HEK293 (cell line): ENCODE measurements around the gene CRY2.

Experiments
- CTCF ChIA-PET: fragments of 350-600 bp; formaldehyde crosslinking; extraction: SDS; loops from one replicate; lab custom pipeline; 2021; ENCODE audit warnings: antibody characterized with exemption; lab: Yijun Ruan, JAX
- POLR2A ChIA-PET: fragments of 300-600 bp; formaldehyde crosslinking; extraction: SDS; loops from one replicate; lab custom pipeline; 2020; ENCODE audit warnings: antibody characterized with exemption, inconsistent platforms; lab: Yijun Ruan, JAX
- H3K27ac ChIP-seq: fragments of 200-500 bp; sonication (Bioruptor generic); 2 replicates; pipeline ENCODE4 v1.5.1; 2014; ENCODE audit warnings: low read depth, low read length, control low read depth, inconsistent platforms; ENCODE audit errors: extremely low read depth
- H3K36me3 ChIP-seq, 2 experiments: fragments of 200-500 bp in 1 of 2; sonication (Bioruptor generic) in 1 of 2; 1 replicate in 1 of 2; 2 replicates in 1 of 2; pipeline ENCODE4 v1.5.1; 2014 to 2017; ENCODE audit warnings: inconsistent platforms in 2 of 2, low read length in 2 of 2; ENCODE audit not compliant: control insufficient read depth in 2 of 2, insufficient read depth in 1 of 2
- H3K4me1 ChIP-seq: fragments of 200-500 bp; sonication (Bioruptor generic); 2 replicates; pipeline ENCODE4 v1.5.1; 2014; ENCODE audit warnings: mild to moderate bottlenecking, low read length, inconsistent platforms; ENCODE audit not compliant: control insufficient read depth, insufficient read depth
- H3K4me3 ChIP-seq: 2 replicates; pipeline ENCODE4 v1.5.1; 2011; ENCODE audit warnings: low read depth, mild to moderate bottlenecking, control low read depth, low read length, moderate library complexity
- H3K9me3 ChIP-seq: fragments of 200-500 bp; sonication (Bioruptor generic); 2 replicates; pipeline ENCODE4 v1.5.1; 2014; ENCODE audit warnings: low read depth, low read length, inconsistent platforms; ENCODE audit not compliant: control insufficient read depth, insufficient read depth
- KLF17 ChIP-seq: fragments of 450-650 bp; formaldehyde crosslinking; IDR thresholded peaks from 2 replicates; pipeline ENCODE4 v1.5.1; 2016; ENCODE audit warnings: missing biosample characterization, missing genetic modification characterization
- OVOL3 ChIP-seq: fragments of 450-650 bp; formaldehyde crosslinking; IDR thresholded peaks from 2 replicates; pipeline ENCODE4 v1.5.1; 2016; ENCODE audit warnings: missing biosample characterization, missing genetic modification characterization
- REPIN1 ChIP-seq: fragments of 450-650 bp; formaldehyde crosslinking; IDR thresholded peaks from 2 replicates; pipeline ENCODE4 v1.5.1; 2017; ENCODE audit warnings: missing biosample characterization, missing genetic modification characterization, low read depth
- ZBTB7A ChIP-seq: fragments of 450-650 bp; formaldehyde crosslinking; IDR thresholded peaks from 2 replicates; pipeline ENCODE4 v1.5.1; 2016; ENCODE audit warnings: low read depth, missing biosample characterization, missing genetic modification characterization
- ZNF132 ChIP-seq: fragments of 450-650 bp; formaldehyde crosslinking; IDR thresholded peaks from 2 replicates; pipeline ENCODE4 v1.5.1; 2017; ENCODE audit warnings: missing biosample characterization, missing genetic modification characterization, borderline replicate concordance
- ZNF155 ChIP-seq: fragments of 450-650 bp; formaldehyde crosslinking; IDR thresholded peaks from 2 replicates; pipeline ENCODE4 v1.5.1; 2016; ENCODE audit warnings: missing biosample characterization, missing genetic modification characterization
- ZNF174 ChIP-seq: fragments of 450-650 bp; formaldehyde crosslinking; IDR thresholded peaks from 2 replicates; pipeline ENCODE4 v1.5.0; 2017; ENCODE audit warnings: missing biosample characterization, mild to moderate bottlenecking, missing genetic modification characterization
- ZNF221 ChIP-seq: fragments of 450-650 bp; formaldehyde crosslinking; IDR thresholded peaks from 2 replicates; pipeline ENCODE4 v1.5.1; 2017; ENCODE audit warnings: missing biosample characterization, missing genetic modification characterization, borderline replicate concordance
- ZNF292 ChIP-seq: fragments of 450-650 bp; formaldehyde crosslinking; IDR thresholded peaks from 2 replicates; pipeline ENCODE4 v1.5.1; 2016; ENCODE audit warnings: low read depth, missing biosample characterization, missing genetic modification characterization, borderline replicate concordance
- ZNF366 ChIP-seq: fragments of 450-650 bp; formaldehyde crosslinking; conservative IDR thresholded peaks from 2 replicates; pipeline ENCODE4 v1.5.1; 2016; ENCODE audit warnings: missing biosample characterization, missing genetic modification characterization
- ZNF514 ChIP-seq: fragments of 450-650 bp; formaldehyde crosslinking; IDR thresholded peaks from 2 replicates; pipeline ENCODE4 v1.5.1; 2016; ENCODE audit warnings: missing biosample characterization, missing genetic modification characterization
- ZNF555 ChIP-seq: fragments of 450-650 bp; formaldehyde crosslinking; conservative IDR thresholded peaks from 2 replicates; pipeline ENCODE4 v1.5.1; 2017; ENCODE audit warnings: missing biosample characterization, mild to moderate bottlenecking, missing genetic modification characterization, inconsistent platforms
- ZNF561 ChIP-seq: fragments of 450-650 bp; IDR thresholded peaks from 2 replicates; pipeline ENCODE4 v1.5.1; 2018; ENCODE audit warnings: missing biosample characterization, missing genetic modification characterization, borderline replicate concordance
- ZNF623 ChIP-seq: fragments of 450-650 bp; formaldehyde crosslinking; IDR thresholded peaks from 2 replicates; pipeline ENCODE4 v1.5.1; 2016; ENCODE audit warnings: missing biosample characterization, missing genetic modification characterization
- ZNF629 ChIP-seq: fragments of 450-650 bp; formaldehyde crosslinking; IDR thresholded peaks from 2 replicates; pipeline ENCODE4 v1.5.1; 2017; ENCODE audit warnings: missing biosample characterization, missing genetic modification characterization
- ZSCAN16 ChIP-seq: fragments of 450-650 bp; formaldehyde crosslinking; IDR thresholded peaks from 2 replicates; pipeline ENCODE4 v1.5.1; 2016; ENCODE audit warnings: missing biosample characterization, missing genetic modification characterization
- TF ChIP-seq, protein P1 (sequence below): fragments of 450-650 bp; formaldehyde crosslinking; IDR thresholded peaks from 2 replicates; pipeline ENCODE4 v1.5.1; 2016; ENCODE audit warnings: missing biosample characterization, missing genetic modification characterization
- TF ChIP-seq, protein P2 (sequence below): fragments of 450-650 bp; formaldehyde crosslinking; IDR thresholded peaks from 2 replicates; pipeline ENCODE4 v1.5.1; 2016; ENCODE audit warnings: missing biosample characterization, missing genetic modification characterization
- TF ChIP-seq, protein P3 (sequence below): fragments of 450-650 bp; formaldehyde crosslinking; IDR thresholded peaks from 2 replicates; pipeline ENCODE4 v1.5.1; 2016; ENCODE audit warnings: missing biosample characterization, missing genetic modification characterization
- TF ChIP-seq, protein P4 (sequence below): fragments of 450-650 bp; formaldehyde crosslinking; IDR thresholded peaks from 2 replicates; pipeline ENCODE4 v1.5.1; 2016; ENCODE audit warnings: missing biosample characterization, missing genetic modification characterization, borderline replicate concordance
- TF ChIP-seq, protein P5 (sequence below): fragments of 450-650 bp; formaldehyde crosslinking; IDR thresholded peaks from 2 replicates; pipeline ENCODE4 v1.5.1; 2017; ENCODE audit warnings: missing biosample characterization, missing genetic modification characterization

The CRY2 gene

DNA sequence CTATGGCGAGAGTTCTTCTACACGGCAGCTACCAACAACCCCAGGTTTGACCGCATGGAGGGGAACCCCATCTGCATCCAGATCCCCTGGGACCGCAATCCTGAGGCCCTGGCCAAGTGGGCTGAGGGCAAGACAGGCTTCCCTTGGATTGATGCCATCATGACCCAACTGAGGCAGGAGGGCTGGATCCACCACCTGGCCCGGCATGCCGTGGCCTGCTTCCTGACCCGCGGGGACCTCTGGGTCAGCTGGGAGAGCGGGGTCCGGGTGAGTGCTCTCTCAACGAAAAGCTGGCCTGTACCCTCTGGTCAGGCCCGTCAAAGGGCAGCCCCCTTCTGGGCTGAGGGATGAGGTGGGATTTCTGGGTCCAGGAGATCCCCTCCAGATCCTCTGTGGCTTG is 22.3 kb downstream of the CRY2 start:
- TF ChIP-seq ZNF623 (tag by site-specific recombination) (no peak), REPIN1 (tag by site-specific recombination) (no peak), ZBTB7A (tag by site-specific recombination) (no peak), ZNF555 (tag by site-specific recombination) (no peak), ZNF514 (tag by site-specific recombination) (no peak)
- TF ChIP-seq, protein P1, sequence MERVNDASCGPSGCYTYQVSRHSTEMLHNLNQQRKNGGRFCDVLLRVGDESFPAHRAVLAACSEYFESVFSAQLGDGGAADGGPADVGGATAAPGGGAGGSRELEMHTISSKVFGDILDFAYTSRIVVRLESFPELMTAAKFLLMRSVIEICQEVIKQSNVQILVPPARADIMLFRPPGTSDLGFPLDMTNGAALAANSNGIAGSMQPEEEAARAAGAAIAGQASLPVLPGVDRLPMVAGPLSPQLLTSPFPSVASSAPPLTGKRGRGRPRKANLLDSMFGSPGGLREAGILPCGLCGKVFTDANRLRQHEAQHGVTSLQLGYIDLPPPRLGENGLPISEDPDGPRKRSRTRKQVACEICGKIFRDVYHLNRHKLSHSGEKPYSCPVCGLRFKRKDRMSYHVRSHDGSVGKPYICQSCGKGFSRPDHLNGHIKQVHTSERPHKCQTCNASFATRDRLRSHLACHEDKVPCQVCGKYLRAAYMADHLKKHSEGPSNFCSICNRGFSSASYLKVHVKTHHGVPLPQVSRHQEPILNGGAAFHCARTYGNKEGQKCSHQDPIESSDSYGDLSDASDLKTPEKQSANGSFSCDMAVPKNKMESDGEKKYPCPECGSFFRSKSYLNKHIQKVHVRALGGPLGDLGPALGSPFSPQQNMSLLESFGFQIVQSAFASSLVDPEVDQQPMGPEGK (tag by site-specific recombination): no peak
- POLR2A ChIA-PET: no interaction called here
- CTCF ChIA-PET: interaction anchor here (0.6 to 7.0 kb wide), 3 partner anchors 11 to 137 kb away, joined by 3 to 79 read pairs (median 3); partner anchors contain the start of gene PEX16
- Histone ChIP-seq H3K36me3 (peaks cover 0 to 59% of the 10 kb centered on the region in 2 experiments; a peak in 1 of 3 replicates), H3K4me1 (no peaks in the 10 kb centered on the region), H3K9me3 (no peaks in the 10 kb centered on the region), H3K27ac (no peak overlapping the region), H3K4me3 (no peak overlapping the region)

GRCh38 chr11:45870706-45871105 is 23.4 kb downstream of the CRY2 start:
- ChIA-PET CTCF (interaction anchor here (0.6 to 7.0 kb wide), 3 partner anchors 27 to 160 kb away, joined by 3 to 79 read pairs (median 3); no protein-coding TSS in a partner anchor), POLR2A (interaction anchor here (0.6 to 1.4 kb wide), 2 partner anchors 58 to 892 kb away, joined by 3 to 4 read pairs; no protein-coding TSS in a partner anchor)
- Histone ChIP-seq H3K4me3 (no peak overlapping the region), H3K36me3 (peaks cover 0 to 67% of the 10 kb centered on the region in 2 experiments; a peak in 1 of 3 replicates), H3K27ac (no peak overlapping the region), H3K9me3 (no peaks in the 10 kb centered on the region), H3K4me1 (no peaks in the 10 kb centered on the region)
- TF ChIP-seq, protein P2, sequence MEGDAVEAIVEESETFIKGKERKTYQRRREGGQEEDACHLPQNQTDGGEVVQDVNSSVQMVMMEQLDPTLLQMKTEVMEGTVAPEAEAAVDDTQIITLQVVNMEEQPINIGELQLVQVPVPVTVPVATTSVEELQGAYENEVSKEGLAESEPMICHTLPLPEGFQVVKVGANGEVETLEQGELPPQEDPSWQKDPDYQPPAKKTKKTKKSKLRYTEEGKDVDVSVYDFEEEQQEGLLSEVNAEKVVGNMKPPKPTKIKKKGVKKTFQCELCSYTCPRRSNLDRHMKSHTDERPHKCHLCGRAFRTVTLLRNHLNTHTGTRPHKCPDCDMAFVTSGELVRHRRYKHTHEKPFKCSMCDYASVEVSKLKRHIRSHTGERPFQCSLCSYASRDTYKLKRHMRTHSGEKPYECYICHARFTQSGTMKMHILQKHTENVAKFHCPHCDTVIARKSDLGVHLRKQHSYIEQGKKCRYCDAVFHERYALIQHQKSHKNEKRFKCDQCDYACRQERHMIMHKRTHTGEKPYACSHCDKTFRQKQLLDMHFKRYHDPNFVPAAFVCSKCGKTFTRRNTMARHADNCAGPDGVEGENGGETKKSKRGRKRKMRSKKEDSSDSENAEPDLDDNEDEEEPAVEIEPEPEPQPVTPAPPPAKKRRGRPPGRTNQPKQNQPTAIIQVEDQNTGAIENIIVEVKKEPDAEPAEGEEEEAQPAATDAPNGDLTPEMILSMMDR (tag by site-specific recombination): no peak
- TF ChIP-seq ZNF174 (tag by site-specific recombination) (no peak), ZNF629 (tag by site-specific recombination) (no peak), ZNF155 (no peak), ZNF292 (tag by site-specific recombination) (no peak), ZSCAN16 (no peak), KLF17 (tag by site-specific recombination) (no peak), ZNF132 (tag by site-specific recombination) (no peak), ZNF221 (no peak), ZNF561 (tag by site-specific recombination) (no peak), OVOL3 (tag by site-specific recombination) (no peak), ZNF366 (no peak)
- TF ChIP-seq, protein P3, sequence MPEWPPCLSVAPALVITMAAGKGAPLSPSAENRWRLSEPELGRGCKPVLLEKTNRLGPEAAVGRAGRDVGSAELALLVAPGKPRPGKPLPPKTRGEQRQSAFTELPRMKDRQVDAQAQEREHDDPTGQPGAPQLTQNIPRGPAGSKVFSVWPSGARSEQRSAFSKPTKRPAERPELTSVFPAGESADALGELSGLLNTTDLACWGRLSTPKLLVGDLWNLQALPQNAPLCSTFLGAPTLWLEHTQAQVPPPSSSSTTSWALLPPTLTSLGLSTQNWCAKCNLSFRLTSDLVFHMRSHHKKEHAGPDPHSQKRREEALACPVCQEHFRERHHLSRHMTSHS (tag by site-specific recombination): no peak
- TF ChIP-seq, protein P4, sequence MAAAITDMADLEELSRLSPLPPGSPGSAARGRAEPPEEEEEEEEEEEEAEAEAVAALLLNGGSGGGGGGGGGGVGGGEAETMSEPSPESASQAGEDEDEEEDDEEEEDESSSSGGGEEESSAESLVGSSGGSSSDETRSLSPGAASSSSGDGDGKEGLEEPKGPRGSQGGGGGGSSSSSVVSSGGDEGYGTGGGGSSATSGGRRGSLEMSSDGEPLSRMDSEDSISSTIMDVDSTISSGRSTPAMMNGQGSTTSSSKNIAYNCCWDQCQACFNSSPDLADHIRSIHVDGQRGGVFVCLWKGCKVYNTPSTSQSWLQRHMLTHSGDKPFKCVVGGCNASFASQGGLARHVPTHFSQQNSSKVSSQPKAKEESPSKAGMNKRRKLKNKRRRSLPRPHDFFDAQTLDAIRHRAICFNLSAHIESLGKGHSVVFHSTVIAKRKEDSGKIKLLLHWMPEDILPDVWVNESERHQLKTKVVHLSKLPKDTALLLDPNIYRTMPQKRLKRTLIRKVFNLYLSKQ (tag by site-specific recombination): no peak
- TF ChIP-seq, protein P5, sequence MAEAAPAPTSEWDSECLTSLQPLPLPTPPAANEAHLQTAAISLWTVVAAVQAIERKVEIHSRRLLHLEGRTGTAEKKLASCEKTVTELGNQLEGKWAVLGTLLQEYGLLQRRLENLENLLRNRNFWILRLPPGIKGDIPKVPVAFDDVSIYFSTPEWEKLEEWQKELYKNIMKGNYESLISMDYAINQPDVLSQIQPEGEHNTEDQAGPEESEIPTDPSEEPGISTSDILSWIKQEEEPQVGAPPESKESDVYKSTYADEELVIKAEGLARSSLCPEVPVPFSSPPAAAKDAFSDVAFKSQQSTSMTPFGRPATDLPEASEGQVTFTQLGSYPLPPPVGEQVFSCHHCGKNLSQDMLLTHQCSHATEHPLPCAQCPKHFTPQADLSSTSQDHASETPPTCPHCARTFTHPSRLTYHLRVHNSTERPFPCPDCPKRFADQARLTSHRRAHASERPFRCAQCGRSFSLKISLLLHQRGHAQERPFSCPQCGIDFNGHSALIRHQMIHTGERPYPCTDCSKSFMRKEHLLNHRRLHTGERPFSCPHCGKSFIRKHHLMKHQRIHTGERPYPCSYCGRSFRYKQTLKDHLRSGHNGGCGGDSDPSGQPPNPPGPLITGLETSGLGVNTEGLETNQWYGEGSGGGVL (tag by site-specific recombination): no peak
